ENCODE data around the gene PYGO2.

PYGO2 gene

DNA sequence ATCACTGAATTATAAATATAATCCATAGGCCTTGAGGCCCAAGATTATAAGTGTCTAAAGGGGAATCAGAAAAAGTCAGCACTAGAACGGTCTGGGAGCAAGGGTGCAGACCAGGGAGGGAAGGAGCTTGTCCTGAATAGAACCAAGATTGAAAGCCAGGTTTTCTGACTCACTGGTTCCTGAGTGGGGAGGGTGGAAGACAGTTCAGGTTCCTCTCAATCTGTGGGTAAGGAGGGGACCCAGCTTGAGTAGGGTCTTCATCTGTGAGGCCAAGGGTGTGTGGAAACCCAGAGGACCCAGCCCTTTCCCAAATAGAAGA lies 32.6 kb upstream of the PYGO2 start:
- H3K4me3 ChIP-seq (replicated peaks; ENCODE audit: insufficient read depth, low read length), result no peak overlapping the region
- H3K27me3 ChIP-seq (ENCODE audit: insufficient read depth, poor library complexity, severe bottlenecking), result no peaks in the 10 kb centered on the region
- no peak overlapping the region for H3K27ac ChIP-seq (replicated peaks)
- DNase-seq (ENCODE audit: low read depth in 1 of 2, low spot score in 1 of 2), result no peak
- TF ChIP-seq, protein P1, sequence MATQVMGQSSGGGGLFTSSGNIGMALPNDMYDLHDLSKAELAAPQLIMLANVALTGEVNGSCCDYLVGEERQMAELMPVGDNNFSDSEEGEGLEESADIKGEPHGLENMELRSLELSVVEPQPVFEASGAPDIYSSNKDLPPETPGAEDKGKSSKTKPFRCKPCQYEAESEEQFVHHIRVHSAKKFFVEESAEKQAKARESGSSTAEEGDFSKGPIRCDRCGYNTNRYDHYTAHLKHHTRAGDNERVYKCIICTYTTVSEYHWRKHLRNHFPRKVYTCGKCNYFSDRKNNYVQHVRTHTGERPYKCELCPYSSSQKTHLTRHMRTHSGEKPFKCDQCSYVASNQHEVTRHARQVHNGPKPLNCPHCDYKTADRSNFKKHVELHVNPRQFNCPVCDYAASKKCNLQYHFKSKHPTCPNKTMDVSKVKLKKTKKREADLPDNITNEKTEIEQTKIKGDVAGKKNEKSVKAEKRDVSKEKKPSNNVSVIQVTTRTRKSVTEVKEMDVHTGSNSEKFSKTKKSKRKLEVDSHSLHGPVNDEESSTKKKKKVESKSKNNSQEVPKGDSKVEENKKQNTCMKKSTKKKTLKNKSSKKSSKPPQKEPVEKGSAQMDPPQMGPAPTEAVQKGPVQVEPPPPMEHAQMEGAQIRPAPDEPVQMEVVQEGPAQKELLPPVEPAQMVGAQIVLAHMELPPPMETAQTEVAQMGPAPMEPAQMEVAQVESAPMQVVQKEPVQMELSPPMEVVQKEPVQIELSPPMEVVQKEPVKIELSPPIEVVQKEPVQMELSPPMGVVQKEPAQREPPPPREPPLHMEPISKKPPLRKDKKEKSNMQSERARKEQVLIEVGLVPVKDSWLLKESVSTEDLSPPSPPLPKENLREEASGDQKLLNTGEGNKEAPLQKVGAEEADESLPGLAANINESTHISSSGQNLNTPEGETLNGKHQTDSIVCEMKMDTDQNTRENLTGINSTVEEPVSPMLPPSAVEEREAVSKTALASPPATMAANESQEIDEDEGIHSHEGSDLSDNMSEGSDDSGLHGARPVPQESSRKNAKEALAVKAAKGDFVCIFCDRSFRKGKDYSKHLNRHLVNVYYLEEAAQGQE (IDR thresholded peaks at IDR 0.05; ENCODE audit: insufficient replicate concordance, low read depth), result no peak
- TF ChIP-seq SPI1 (IDR thresholded peaks at IDR 0.05; ENCODE audit: borderline replicate concordance, low read depth) (no peak), GABPA (IDR thresholded peaks at IDR 0.05; ENCODE audit: low read depth) (no peak), POLR2AphosphoS5 (IDR thresholded peaks at IDR 0.05; ENCODE audit: low read depth) (no peak)
- TF ChIP-seq, protein P2, sequence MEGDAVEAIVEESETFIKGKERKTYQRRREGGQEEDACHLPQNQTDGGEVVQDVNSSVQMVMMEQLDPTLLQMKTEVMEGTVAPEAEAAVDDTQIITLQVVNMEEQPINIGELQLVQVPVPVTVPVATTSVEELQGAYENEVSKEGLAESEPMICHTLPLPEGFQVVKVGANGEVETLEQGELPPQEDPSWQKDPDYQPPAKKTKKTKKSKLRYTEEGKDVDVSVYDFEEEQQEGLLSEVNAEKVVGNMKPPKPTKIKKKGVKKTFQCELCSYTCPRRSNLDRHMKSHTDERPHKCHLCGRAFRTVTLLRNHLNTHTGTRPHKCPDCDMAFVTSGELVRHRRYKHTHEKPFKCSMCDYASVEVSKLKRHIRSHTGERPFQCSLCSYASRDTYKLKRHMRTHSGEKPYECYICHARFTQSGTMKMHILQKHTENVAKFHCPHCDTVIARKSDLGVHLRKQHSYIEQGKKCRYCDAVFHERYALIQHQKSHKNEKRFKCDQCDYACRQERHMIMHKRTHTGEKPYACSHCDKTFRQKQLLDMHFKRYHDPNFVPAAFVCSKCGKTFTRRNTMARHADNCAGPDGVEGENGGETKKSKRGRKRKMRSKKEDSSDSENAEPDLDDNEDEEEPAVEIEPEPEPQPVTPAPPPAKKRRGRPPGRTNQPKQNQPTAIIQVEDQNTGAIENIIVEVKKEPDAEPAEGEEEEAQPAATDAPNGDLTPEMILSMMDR (IDR thresholded peaks at IDR 0.05; ENCODE audit: insufficient read depth, low read length), result no peak

DNA sequence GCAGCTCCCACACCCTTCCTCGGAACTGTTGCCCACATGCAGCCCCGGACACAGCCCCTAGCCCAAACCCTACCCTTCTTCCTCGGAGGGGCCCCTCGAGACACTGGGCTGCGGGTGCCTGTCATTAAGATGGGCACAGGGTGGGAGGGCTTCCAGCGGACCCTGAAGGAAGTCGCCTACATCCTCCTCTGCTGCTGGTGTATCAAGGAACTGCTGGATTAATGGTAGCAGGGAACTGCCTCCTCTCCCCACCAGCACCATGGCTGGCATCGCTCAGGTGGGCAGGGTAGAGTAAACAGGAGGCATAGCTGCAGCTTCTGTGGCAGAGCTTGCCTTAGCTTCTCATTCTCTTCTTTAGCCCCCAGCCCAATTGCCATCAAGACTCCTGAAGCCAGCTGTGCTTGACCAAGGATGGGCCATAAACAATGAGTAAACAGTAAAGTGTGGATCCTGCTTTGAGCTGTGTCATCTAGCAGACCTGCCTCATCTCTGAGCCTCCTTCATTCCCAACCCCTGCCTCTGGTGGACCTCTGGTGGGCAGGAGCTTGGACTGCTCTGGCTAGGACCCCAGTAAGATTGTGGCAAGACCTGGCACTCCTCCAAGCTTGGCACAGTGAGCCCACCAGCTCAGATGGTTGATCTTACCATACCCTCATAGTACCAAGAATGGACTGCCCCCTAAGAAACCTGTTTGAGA lies 32.1 kb upstream of the PYGO2 start, which contains the start of gene LENEP:
LENEP (plus strand) TSS at position 15 of the 697 bp plus-strand sequence; CDS start at position 37, 22 bp downstream.
- no peak for DNase-seq (ENCODE audit: low read depth in 1 of 2, low spot score in 1 of 2)
- H3K27me3 ChIP-seq (ENCODE audit: insufficient read depth, poor library complexity, severe bottlenecking), result no peaks in the 10 kb centered on the region
- H3K27ac ChIP-seq (replicated peaks), result no peak within 1 kb of the TSS; the same call in 1 of the 2 replicates
- H3K4me3 ChIP-seq (replicated peaks; ENCODE audit: insufficient read depth, low read length), result no peak within 1 kb of the TSS
- TF ChIP-seq, protein P2 (IDR thresholded peaks at IDR 0.05; ENCODE audit: insufficient read depth, low read length), result no peak
- TF ChIP-seq GABPA (IDR thresholded peaks at IDR 0.05; ENCODE audit: low read depth) (no peak), POLR2AphosphoS5 (IDR thresholded peaks at IDR 0.05; ENCODE audit: low read depth) (no peak), SPI1 (IDR thresholded peaks at IDR 0.05; ENCODE audit: borderline replicate concordance, low read depth) (no peak)
- TF ChIP-seq, protein P1 (IDR thresholded peaks at IDR 0.05; ENCODE audit: insufficient replicate concordance, low read depth), result no peak

DNA sequence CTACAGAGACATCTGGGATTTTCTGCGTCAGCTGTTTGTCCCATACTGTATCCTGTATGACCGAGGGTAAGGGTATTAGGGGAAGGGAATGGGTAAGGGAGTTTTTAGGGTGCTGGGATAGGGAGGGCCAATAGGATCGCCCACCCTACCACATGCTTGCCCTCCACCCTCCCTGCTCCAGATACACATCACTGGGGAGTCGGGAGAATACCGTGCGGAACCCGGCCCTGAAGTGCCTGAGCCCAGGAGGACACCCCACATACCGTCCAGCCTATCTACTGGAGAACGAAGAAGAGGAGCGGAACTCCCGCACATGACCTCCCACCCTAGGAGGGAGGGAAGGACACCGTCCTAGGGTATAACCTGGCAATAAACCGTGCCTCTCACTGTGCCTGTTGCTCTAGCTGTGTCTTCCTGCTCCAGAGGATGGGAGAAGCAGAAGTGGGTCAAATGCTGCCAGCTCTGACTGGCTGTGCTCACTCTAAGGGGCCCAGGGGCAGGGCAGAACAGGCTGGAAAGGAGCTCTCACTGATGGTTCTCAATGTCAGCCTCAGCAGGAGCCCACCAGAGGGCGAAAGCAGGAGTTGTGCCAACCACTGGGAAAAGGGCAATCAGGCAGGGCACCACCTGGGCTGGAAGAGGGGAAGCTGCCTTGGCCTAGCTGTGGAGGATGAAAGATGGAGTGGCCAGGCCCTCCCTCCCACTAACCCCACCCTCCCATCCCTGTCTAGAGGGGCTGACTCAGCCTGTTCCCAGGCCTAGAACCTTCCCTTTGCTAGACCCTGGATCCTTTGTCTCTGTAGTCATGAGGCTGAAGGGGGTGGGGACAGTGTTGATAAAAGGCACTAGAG lies 31.4 kb upstream of the PYGO2 start:
- TF ChIP-seq, protein P1 (IDR thresholded peaks at IDR 0.05; ENCODE audit: insufficient replicate concordance, low read depth), result no peak
- TF ChIP-seq SPI1 (IDR thresholded peaks at IDR 0.05; ENCODE audit: borderline replicate concordance, low read depth) (no peak), GABPA (IDR thresholded peaks at IDR 0.05; ENCODE audit: low read depth) (no peak)
- Histone ChIP-seq H3K27ac (replicated peaks) (no peak overlapping the region; the same call in 1 of the 2 replicates), H3K27me3 (ENCODE audit: insufficient read depth, poor library complexity, severe bottlenecking) (no peaks in the 10 kb centered on the region), H3K4me3 (replicated peaks; ENCODE audit: insufficient read depth, low read length) (no peak overlapping the region)
- peak in 1 of 2 experiments; percentile 34 for DNase-seq (ENCODE audit: low read depth in 1 of 2, low spot score in 1 of 2)
